HepG2 (cell line): Measurements from ENCODE around the gene SLC4A11. TPM values are rescaled to one million over a fixed set of nuclear protein-coding genes. Genes with fewer than 3 reads are reported as not detected.

Source experiments
- ADNP ChIP-seq: sonication (generic); formaldehyde crosslinking; IDR thresholded peaks from 2 replicates; pipeline ENCODE4 v1.4.0; 2020; ENCODE audit warnings: missing genetic modification reagents
- ARHGAP35 ChIP-seq: sonication (generic); formaldehyde crosslinking; IDR thresholded peaks from 2 replicates; pipeline ENCODE4 v1.9.0; 2022; ENCODE audit warnings: mild to moderate bottlenecking, inconsistent platforms, moderate library complexity, missing genetic modification reagents, borderline replicate concordance
- ATF1 ChIP-seq: IDR thresholded peaks from 2 replicates; pipeline ENCODE4 v1.6.1; 2016; ENCODE audit warnings: mild to moderate bottlenecking, control low read depth
- BRCA1 ChIP-seq: sonication (generic); formaldehyde crosslinking; IDR thresholded peaks from 2 replicates; pipeline ENCODE4 v1.4.0; 2020; ENCODE audit warnings: missing genetic modification reagents
- DPF2 ChIP-seq: sonication (generic); formaldehyde crosslinking; IDR thresholded peaks from 2 replicates; pipeline ENCODE4 v1.4.0; 2020; ENCODE audit warnings: mild to moderate bottlenecking, low read depth, missing genetic modification reagents, borderline replicate concordance
- FIP1L1 ChIP-seq: fragments of 200-400 bp; formaldehyde crosslinking; IDR thresholded peaks from 2 replicates; pipeline ENCODE4 v1.6.1; 2018; ENCODE audit warnings: low read depth, mild to moderate bottlenecking, low read length, moderate library complexity, borderline replicate concordance; ENCODE audit not compliant: insufficient read depth
- FOXK2 ChIP-seq: fragments of 450-650 bp; IDR thresholded peaks from 2 replicates; pipeline ENCODE4 v1.6.1; 2016
- GATAD1 ChIP-seq: IDR thresholded peaks from 2 replicates; pipeline ENCODE4 v1.6.1; 2016; ENCODE audit warnings: missing genetic modification reagents, missing compliant biosample characterization
- KAT8 ChIP-seq: IDR thresholded peaks from 2 replicates; pipeline ENCODE4 v1.6.1; 2016; ENCODE audit warnings: missing genetic modification reagents, missing compliant biosample characterization
- NR2C2 ChIP-seq: sonication (generic); formaldehyde crosslinking; IDR thresholded peaks from 2 replicates; pipeline ENCODE4 v1.4.0; 2020; ENCODE audit warnings: missing genetic modification reagents, mild to moderate bottlenecking, moderate library complexity, borderline replicate concordance
- NR2F2 ChIP-seq: IDR thresholded peaks from 2 replicates; pipeline ENCODE4 v1.6.1; 2012; ENCODE audit warnings: low read depth, inconsistent platforms, borderline replicate concordance
- REPIN1 ChIP-seq: sonication (generic); formaldehyde crosslinking; IDR thresholded peaks from 2 replicates; pipeline ENCODE4 v1.8.0; 2022; ENCODE audit warnings: missing genetic modification reagents, low read depth, mild to moderate bottlenecking, borderline replicate concordance
- SAFB2 ChIP-seq: sonication (generic); formaldehyde crosslinking; IDR thresholded peaks from 2 replicates; pipeline ENCODE4 v1.5.1; 2020; ENCODE audit warnings: missing genetic modification reagents, low read depth, mild to moderate bottlenecking, borderline replicate concordance
- SIN3A ChIP-seq: IDR thresholded peaks from 2 replicates; pipeline ENCODE4 v1.6.1; 2011; ENCODE audit warnings: low read depth, mild to moderate bottlenecking, control low read depth, low read length, borderline replicate concordance
- SMYD3 ChIP-seq: sonication (generic); formaldehyde crosslinking; IDR thresholded peaks from 2 replicates; pipeline ENCODE4 v1.8.1; 2023; ENCODE audit warnings: mild to moderate bottlenecking, missing genetic modification reagents
- ZBTB21 ChIP-seq: sonication (generic); formaldehyde crosslinking; IDR thresholded peaks from 2 replicates; pipeline ENCODE4 v1.4.0; 2020; ENCODE audit warnings: missing genetic modification reagents
- ZC3H4 ChIP-seq: sonication (generic); formaldehyde crosslinking; IDR thresholded peaks from 2 replicates; pipeline ENCODE4 v1.4.0; 2020; ENCODE audit warnings: missing genetic modification reagents, borderline replicate concordance
- ZFP1 ChIP-seq: IDR thresholded peaks from 2 replicates; pipeline ENCODE4 v1.6.1; 2016
- ZNF12 ChIP-seq: sonication (generic); formaldehyde crosslinking; IDR thresholded peaks from 2 replicates; pipeline ENCODE4 v1.5.0; 2020; ENCODE audit warnings: missing genetic modification reagents
- ZNF34 ChIP-seq: sonication (generic); formaldehyde crosslinking; IDR thresholded peaks from 2 replicates; pipeline ENCODE4 v1.4.0; 2020; ENCODE audit warnings: mild to moderate bottlenecking, missing genetic modification reagents, borderline replicate concordance
- ZNF354B ChIP-seq: sonication (generic); formaldehyde crosslinking; IDR thresholded peaks from 2 replicates; pipeline ENCODE4 v1.8.0; 2022; ENCODE audit warnings: mild to moderate bottlenecking, missing genetic modification reagents
- polyA plus RNA-seq, 8 experiments: library from polyadenylated mRNA; depleted of rRNA in 3 of 8; stranded (reverse) in 7 of 8; unstranded in 1 of 8; fragments of >200 nt; fragmentation: Illumina TruSeq in 4 of 8; extraction: Trizol in 4 of 8; gene quantifications; 2 replicates each; pipeline versions ENCODE4 v1.2.1 to v1.2.3, GENCODE V29; 2011 to 2016; ENCODE audit warnings: low read depth in 4 of 8, missing spikeins in 1 of 8, mixed read lengths in 1 of 8; ENCODE audit not compliant: insufficient read depth in 1 of 8
- total RNA-seq, 5 experiments: library from RNA; depleted of rRNA; stranded (reverse); fragments of >200 nt; fragmentation: Illumina TruSeq; extraction: Trizol; gene quantifications; 2 replicates each; pipeline ENCODE4 v1.2.3, GENCODE V29; 2016; ENCODE audit warnings: low read depth in 1 of 5
- TF ChIP-seq, protein P1 (sequence below): sonication (generic); formaldehyde crosslinking; IDR thresholded peaks from 2 replicates; pipeline ENCODE4 v1.4.0; 2020; ENCODE audit warnings: mild to moderate bottlenecking, missing genetic modification reagents
- TF ChIP-seq, protein P2 (sequence below): sonication (generic); formaldehyde crosslinking; conservative IDR thresholded peaks from 2 replicates; pipeline ENCODE4 v1.4.0; 2020; ENCODE audit warnings: mild to moderate bottlenecking, missing genetic modification reagents, moderate library complexity

SLC4A11 gene
- total and polyA plus RNA-seq, 2 of the 13 experiments (the other 11 are each of a cell fraction or from before 2014, with no cell fraction given): 3.9 to 27.0 TPM

DNA sequence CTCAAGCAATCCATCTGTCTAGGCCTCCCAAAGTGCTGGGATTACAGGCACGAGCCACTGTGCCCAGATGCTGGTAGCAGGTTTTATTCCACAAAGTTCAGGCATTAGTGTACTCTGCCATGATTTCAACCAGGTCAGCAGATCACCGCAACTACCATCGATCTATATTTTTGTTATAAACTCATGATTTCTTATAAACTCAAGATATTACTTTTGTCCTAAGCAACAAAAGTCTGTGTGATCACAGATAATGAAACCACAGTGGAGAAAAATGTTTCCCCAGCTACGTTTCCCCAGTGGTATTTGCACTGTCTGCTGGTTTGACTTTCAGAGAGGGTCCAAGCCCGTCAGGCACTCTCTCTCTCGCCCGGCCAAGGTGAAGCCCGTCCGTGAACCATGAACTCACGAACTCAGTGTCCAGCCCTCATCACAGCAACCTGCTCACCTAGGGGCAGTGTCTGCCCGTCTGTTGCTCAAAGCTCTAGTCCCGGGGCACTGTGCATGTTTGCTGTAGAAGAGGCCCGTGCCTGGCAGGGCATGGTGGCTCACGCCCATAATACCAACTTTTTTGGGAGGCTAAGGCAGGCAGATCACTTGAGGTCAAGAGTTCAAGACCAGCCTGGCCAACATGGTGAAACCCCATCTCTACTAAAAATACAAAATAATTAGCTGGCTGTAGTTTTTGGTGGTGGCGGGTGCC lies 7.0 kb downstream of the SLC4A11 start (continued):
- TF ChIP-seq, protein P1, sequence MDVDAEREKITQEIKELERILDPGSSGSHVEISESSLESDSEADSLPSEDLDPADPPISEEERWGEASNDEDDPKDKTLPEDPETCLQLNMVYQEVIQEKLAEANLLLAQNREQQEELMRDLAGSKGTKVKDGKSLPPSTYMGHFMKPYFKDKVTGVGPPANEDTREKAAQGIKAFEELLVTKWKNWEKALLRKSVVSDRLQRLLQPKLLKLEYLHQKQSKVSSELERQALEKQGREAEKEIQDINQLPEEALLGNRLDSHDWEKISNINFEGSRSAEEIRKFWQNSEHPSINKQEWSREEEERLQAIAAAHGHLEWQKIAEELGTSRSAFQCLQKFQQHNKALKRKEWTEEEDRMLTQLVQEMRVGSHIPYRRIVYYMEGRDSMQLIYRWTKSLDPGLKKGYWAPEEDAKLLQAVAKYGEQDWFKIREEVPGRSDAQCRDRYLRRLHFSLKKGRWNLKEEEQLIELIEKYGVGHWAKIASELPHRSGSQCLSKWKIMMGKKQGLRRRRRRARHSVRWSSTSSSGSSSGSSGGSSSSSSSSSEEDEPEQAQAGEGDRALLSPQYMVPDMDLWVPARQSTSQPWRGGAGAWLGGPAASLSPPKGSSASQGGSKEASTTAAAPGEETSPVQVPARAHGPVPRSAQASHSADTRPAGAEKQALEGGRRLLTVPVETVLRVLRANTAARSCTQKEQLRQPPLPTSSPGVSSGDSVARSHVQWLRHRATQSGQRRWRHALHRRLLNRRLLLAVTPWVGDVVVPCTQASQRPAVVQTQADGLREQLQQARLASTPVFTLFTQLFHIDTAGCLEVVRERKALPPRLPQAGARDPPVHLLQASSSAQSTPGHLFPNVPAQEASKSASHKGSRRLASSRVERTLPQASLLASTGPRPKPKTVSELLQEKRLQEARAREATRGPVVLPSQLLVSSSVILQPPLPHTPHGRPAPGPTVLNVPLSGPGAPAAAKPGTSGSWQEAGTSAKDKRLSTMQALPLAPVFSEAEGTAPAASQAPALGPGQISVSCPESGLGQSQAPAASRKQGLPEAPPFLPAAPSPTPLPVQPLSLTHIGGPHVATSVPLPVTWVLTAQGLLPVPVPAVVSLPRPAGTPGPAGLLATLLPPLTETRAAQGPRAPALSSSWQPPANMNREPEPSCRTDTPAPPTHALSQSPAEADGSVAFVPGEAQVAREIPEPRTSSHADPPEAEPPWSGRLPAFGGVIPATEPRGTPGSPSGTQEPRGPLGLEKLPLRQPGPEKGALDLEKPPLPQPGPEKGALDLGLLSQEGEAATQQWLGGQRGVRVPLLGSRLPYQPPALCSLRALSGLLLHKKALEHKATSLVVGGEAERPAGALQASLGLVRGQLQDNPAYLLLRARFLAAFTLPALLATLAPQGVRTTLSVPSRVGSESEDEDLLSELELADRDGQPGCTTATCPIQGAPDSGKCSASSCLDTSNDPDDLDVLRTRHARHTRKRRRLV (CRISPR knock-in tag): no peak
- no peak for TF ChIP-seq ATF1
- TF ChIP-seq NR2C2 (CRISPR knock-in tag): peak; percentile 89
- no peak for TF ChIP-seq FIP1L1
- no peak for TF ChIP-seq ZC3H4 (CRISPR knock-in tag)
- TF ChIP-seq ZNF354B: no peak
- TF ChIP-seq GATAD1 (CRISPR knock-in tag): peak; percentile 69
- peak; percentile 82; the same call in 1 of the 2 replicates for TF ChIP-seq BRCA1 (CRISPR knock-in tag)
- TF ChIP-seq ZBTB21: no peak
- no peak for TF ChIP-seq SIN3A
- peak; percentile 50; the same call in 1 of the 2 replicates for TF ChIP-seq SAFB2 (CRISPR knock-in tag)
- 0 out of 2 replicates have a peak, but pooled peaks have one; percentile 62 for TF ChIP-seq ZFP1 (CRISPR knock-in tag)
- TF ChIP-seq DPF2 (CRISPR knock-in tag): peak; percentile 90
- TF ChIP-seq, protein P2, sequence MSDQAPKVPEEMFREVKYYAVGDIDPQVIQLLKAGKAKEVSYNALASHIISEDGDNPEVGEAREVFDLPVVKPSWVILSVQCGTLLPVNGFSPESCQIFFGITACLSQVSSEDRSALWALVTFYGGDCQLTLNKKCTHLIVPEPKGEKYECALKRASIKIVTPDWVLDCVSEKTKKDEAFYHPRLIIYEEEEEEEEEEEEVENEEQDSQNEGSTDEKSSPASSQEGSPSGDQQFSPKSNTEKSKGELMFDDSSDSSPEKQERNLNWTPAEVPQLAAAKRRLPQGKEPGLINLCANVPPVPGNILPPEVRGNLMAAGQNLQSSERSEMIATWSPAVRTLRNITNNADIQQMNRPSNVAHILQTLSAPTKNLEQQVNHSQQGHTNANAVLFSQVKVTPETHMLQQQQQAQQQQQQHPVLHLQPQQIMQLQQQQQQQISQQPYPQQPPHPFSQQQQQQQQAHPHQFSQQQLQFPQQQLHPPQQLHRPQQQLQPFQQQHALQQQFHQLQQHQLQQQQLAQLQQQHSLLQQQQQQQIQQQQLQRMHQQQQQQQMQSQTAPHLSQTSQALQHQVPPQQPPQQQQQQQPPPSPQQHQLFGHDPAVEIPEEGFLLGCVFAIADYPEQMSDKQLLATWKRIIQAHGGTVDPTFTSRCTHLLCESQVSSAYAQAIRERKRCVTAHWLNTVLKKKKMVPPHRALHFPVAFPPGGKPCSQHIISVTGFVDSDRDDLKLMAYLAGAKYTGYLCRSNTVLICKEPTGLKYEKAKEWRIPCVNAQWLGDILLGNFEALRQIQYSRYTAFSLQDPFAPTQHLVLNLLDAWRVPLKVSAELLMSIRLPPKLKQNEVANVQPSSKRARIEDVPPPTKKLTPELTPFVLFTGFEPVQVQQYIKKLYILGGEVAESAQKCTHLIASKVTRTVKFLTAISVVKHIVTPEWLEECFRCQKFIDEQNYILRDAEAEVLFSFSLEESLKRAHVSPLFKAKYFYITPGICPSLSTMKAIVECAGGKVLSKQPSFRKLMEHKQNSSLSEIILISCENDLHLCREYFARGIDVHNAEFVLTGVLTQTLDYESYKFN: peak; percentile 92
- TF ChIP-seq KAT8 (CRISPR knock-in tag): peak; percentile 57; the same call in 1 of the 2 replicates
- no peak for TF ChIP-seq SMYD3
- peak; percentile 58; the same call in 1 of the 2 replicates for TF ChIP-seq NR2F2
- TF ChIP-seq ADNP (CRISPR knock-in tag): peak; percentile 91
- no peak for TF ChIP-seq ZNF34 (CRISPR knock-in tag)
- no peak for TF ChIP-seq FOXK2
- peak; percentile 96; the same call in 1 of the 2 replicates for TF ChIP-seq REPIN1 (CRISPR knock-in tag)
- TF ChIP-seq ARHGAP35: 0 out of 2 replicates have a peak, but pooled peaks have one; percentile 72
- TF ChIP-seq ZNF12: no peak
